Natural killer cell (primary cell): Measurements from ENCODE around the gene RNF145. TPM values are rescaled to one million over a fixed set of nuclear protein-coding genes. Genes with fewer than 3 reads are reported as not detected.

Experiments used
- ATAC-seq, 3 donors: fragments of 150-1000 bp in 2 of 3; fragments of 200-7000 bp in 1 of 3; cut with Tn5 transposase; 1 replicate in 1 of 3; 2 replicates in 2 of 3; pipeline ENCODE4 v1.10.0; 2021; ENCODE audit warnings: mild to moderate bottlenecking in 2 of 3, moderate library complexity in 2 of 3
- DNase-seq, 2 donors: peaks; one replicate each; pipeline versions ENCODE4 v3.0.0 to v3.0.0-alpha.2; 2013 to 2021; ENCODE audit warnings: mixed read lengths in 1 of 2
- H3K27ac ChIP-seq: one replicate; pipeline ENCODE4 v1.5.1; 2013; ENCODE audit warnings: mild to moderate bottlenecking, low read length
- H3K27me3 ChIP-seq: one replicate; pipeline ENCODE4 v1.6.1; 2013; ENCODE audit warnings: low read length; ENCODE audit not compliant: control insufficient read depth, insufficient read depth
- H3K36me3 ChIP-seq: one replicate; pipeline ENCODE4 v1.6.1; 2013; ENCODE audit warnings: low read length; ENCODE audit not compliant: control insufficient read depth, insufficient read depth
- H3K4me1 ChIP-seq: one replicate; pipeline ENCODE4 v1.6.1; 2013; ENCODE audit warnings: low read length; ENCODE audit not compliant: control insufficient read depth, insufficient read depth
- H3K4me3 ChIP-seq: one replicate; pipeline ENCODE4 v1.5.1; 2013; ENCODE audit warnings: low read length
- H3K9me3 ChIP-seq: one replicate; pipeline ENCODE4 v1.6.1; 2013; ENCODE audit warnings: low read length; ENCODE audit not compliant: control insufficient read depth, insufficient read depth
- H3K27ac Mint-ChIP-seq, 2 donors: one replicate each; pipeline ENCODE4 v1.8.0; 2022; ENCODE audit warnings: mild to moderate bottlenecking in 2 of 2, mixed read lengths in 2 of 2, moderate library complexity in 1 of 2
- H3K27me3 Mint-ChIP-seq, 2 donors: one replicate each; pipeline ENCODE4 v1.8.0; 2022; ENCODE audit warnings: low read depth in 2 of 2, mixed read lengths in 2 of 2
- H3K36me3 Mint-ChIP-seq: one replicate; pipeline ENCODE4 v1.8.0; 2022; ENCODE audit warnings: mixed read lengths
- H3K4me1 Mint-ChIP-seq, 2 donors: one replicate each; pipeline ENCODE4 v1.8.0; 2022; ENCODE audit warnings: mixed read lengths in 2 of 2
- H3K4me3 Mint-ChIP-seq: one replicate; pipeline ENCODE4 v1.8.0; 2022; ENCODE audit warnings: mild to moderate bottlenecking, moderate library complexity, mixed read lengths
- H3K9me3 Mint-ChIP-seq, 2 donors: one replicate each; pipeline ENCODE4 v1.8.0; 2022; ENCODE audit warnings: mixed read lengths in 2 of 2
- CTCF ChIP-seq: fragments of 200-600 bp; IDR thresholded peaks from one replicate; pipeline ENCODE4 v1.8.0; 2022; ENCODE audit warnings: antibody characterized with exemption
- WGBS: methylation state at CpG from one replicate; pipeline ENCODE4 v1.1.7; 2013; ENCODE audit warnings: missing lambda C conversion rate; ENCODE audit not compliant: insufficient coverage; 5-methylcytosine and 5-hydroxymethylcytosine counted together
- intact Hi-C: fragments of 100-400 bp; cut with micrococcal nuclease; formaldehyde crosslinking; loops from one replicate; pipeline ENCODE4 v1.14.2; 2022
- total RNA-seq, 4 donors: library from RNA; stranded (reverse); fragments of 120-200 nt in 1 of 4; gene quantifications; one replicate each; pipeline versions ENCODE4 v1.2.3 to v1.2.4, GENCODE V29; 2013 to 2022

RNF145 gene
- total RNA-seq, 3 donors from 2014 or later (not counting 1 experiment from before 2014, with no cell fraction given), result 29.8 to 40.4 (median 38.4) TPM

- no peaks in the 10 kb centered on the region for H3K36me3 Mint-ChIP-seq
- DNase-seq (no peak), ATAC-seq (no peak)
- H3K4me1 Mint-ChIP-seq, result peaks cover 27 to 59% of the 10 kb centered on the region in 2 donors
- intact Hi-C loops, result no loop called here
- peak overlapping the region in 1 of 2 donors; percentile 33 for H3K27ac Mint-ChIP-seq
- Histone ChIP-seq H3K36me3 (peaks cover 15% of the 10 kb centered on the region), H3K9me3 (no peaks in the 10 kb centered on the region), H3K27me3 (no peaks in the 10 kb centered on the region), H3K27ac (no peak overlapping the region), H3K4me1 (peaks cover 23% of the 10 kb centered on the region), H3K4me3 (no peak overlapping the region)
- WGBS, result 100% methylated on average over 1 of the region's 2 CpGs
- no peaks in the 10 kb centered on the region for H3K9me3 Mint-ChIP-seq
- no peak for TF ChIP-seq CTCF
- H3K4me3 Mint-ChIP-seq, result no peak overlapping the region
- H3K27me3 Mint-ChIP-seq, result no peaks in the 10 kb centered on the region
These were observed 9.6 kb downstream of the RNF145 start for GRCh38 chr5:159199780-159200179.

GRCh38 chr5:159199225-159199624 is 10.1 kb downstream of the RNF145 start:
- Mint-ChIP-seq H3K36me3 (no peaks in the 10 kb centered on the region), H3K4me1 (peaks cover 27 to 59% of the 10 kb centered on the region in 2 donors), H3K4me3 (no peak overlapping the region), H3K9me3 (no peaks in the 10 kb centered on the region), H3K27me3 (no peaks in the 10 kb centered on the region), H3K27ac (peak overlapping the region in 1 of 2 donors; percentile 81)
- Histone ChIP-seq H3K4me1 (peaks cover 19% of the 10 kb centered on the region), H3K27me3 (no peaks in the 10 kb centered on the region), H3K9me3 (no peaks in the 10 kb centered on the region), H3K4me3 (no peak overlapping the region), H3K36me3 (peaks cover 18% of the 10 kb centered on the region), H3K27ac (peak overlapping the region; percentile 58)
- TF ChIP-seq CTCF, result no peak
- 86% methylated on average over 3 of the region's 3 CpGs for WGBS
- intact Hi-C loops, result no loop called here
- no peak for DNase-seq
- ATAC-seq, result no peak

GRCh38 chr5:159198063-159199036 is 11.0 kb downstream of the RNF145 start:
- peak overlapping the region; percentile 58 for H3K27ac ChIP-seq
- Mint-ChIP-seq H3K27me3 (no peaks in the 10 kb centered on the region), H3K4me1 (peaks cover 27 to 58% of the 10 kb centered on the region in 2 donors), H3K27ac (peak overlapping the region; percentile 78 to 81), H3K36me3 (peaks cover under 1% of the 10 kb centered on the region), H3K9me3 (no peaks in the 10 kb centered on the region), H3K4me3 (peak overlapping the region; percentile 35)
- no peak overlapping the region for H3K4me3 ChIP-seq
- no peaks in the 10 kb centered on the region for H3K9me3 ChIP-seq
- peaks cover 26% of the 10 kb centered on the region for H3K36me3 ChIP-seq
- DNase-seq, result peak in 1 of 2 donors; percentile 60
- intact Hi-C loops, result no loop called here
- peak; percentile 84 to 97 (median 91) for ATAC-seq
- WGBS, result 82% methylated on average over 3 of the region's 5 CpGs
- peaks cover 17% of the 10 kb centered on the region for H3K4me1 ChIP-seq
- no peaks in the 10 kb centered on the region for H3K27me3 ChIP-seq
- no peak for TF ChIP-seq CTCF
